Left ventricle myocardium superior (tissue), 1 donor: ENCODE data around the gene SUFU. TPM values are rescaled to one million over a fixed set of nuclear protein-coding genes. Genes with fewer than 3 reads are reported as not detected.

Experiments used
- ATAC-seq: fragments of 200-7000 bp; cut with Tn5 transposase; one replicate; pipeline ENCODE4 v1.9.1; 2020; ENCODE audit warnings: mild to moderate bottlenecking, moderate library complexity
- DNase-seq: peaks from one replicate; pipeline ENCODE4 v3.0.0-alpha.2; 2020
- intact Hi-C: fragments of 100-400 bp; cut with micrococcal nuclease; formaldehyde crosslinking; loops from one replicate; pipeline ENCODE4 v1.11.0; 2022
- total RNA-seq: library from RNA; stranded (reverse); fragmentation: NEBNext Ultra II Directional; extraction: Animal tissue kit (Norgen Biotek cat#: 25700); gene quantifications from one replicate; pipeline ENCODE4 v1.2.1, GENCODE V29; 2021
- donor health status: DM: no; HTN: yes; CAD: no; lungs with severe emphysema.

SUFU gene
- total RNA-seq, 1 donor from 2014 or later: 8.0 TPM

GRCh38 chr10:102673236-102673818, 169.6 kb downstream of the SUFU start:
- ATAC-seq: no peak

GRCh38 chr10:102673819-102674511, 170.2 kb downstream of the SUFU start:
- peak; percentile 69 for ATAC-seq
- intact Hi-C loops: no loop called here
- DNase-seq: peak; percentile 71

More at GRCh38 chr10:102673236-102673818, 169.6 kb downstream of the SUFU start:
- no peak for DNase-seq
- intact Hi-C loops: no loop called here

GRCh38 chr10:102674566-102674965, 170.8 kb downstream of the SUFU start:
- DNase-seq (no peak), ATAC-seq (peak; percentile 25)
- intact Hi-C loops: no loop called here

GRCh38 chr10:102675011-102675665, 171.4 kb downstream of the SUFU start:
- no peak for DNase-seq
- intact Hi-C loops: no loop called here
- ATAC-seq: no peak

- intact Hi-C loops: no loop called here
- ATAC-seq: no peak
- DNase-seq: no peak
Measured at GRCh38 chr10:102675666-102676533, 172.1 kb downstream of the SUFU start.

DNA sequence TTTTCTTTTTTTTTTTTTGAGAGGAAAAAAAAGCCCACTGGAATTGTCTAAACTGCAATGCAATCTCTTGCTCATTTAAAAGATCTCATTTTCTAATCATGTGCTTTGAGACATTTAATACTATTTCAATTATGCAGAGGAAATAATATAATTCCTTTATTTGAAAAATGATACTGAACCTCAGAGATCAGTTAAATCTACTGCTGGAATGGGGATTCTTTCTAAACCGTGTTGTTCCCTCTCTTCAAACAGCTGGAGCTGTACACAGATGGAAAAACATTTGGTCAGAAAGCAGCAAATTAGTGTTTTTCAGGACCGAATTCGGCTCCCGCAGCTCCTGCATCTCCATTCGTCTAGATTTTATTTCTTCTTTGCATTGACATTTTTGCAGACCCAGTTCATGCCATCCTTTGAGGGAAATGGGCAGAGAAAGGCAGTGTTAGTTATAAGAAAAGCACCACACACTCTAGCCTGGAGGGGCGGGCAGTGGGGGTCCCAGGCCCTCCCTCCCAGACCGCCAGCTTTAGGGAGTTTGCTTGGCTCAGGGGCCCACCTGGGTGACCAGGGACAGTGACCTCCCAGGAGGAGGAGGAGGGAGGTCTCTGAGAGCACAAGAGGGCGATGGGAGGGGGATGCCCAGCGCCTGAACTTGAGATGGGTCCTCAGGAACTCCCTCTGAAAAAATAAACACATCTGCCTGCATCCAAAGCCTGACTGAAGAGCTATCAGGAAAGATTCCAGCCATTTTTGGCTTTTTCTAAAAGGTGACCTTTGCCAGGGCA, 173.0 kb downstream of the SUFU start:
- DNase-seq (no peak), ATAC-seq (no peak)
- intact Hi-C loops: no loop called here

DNA sequence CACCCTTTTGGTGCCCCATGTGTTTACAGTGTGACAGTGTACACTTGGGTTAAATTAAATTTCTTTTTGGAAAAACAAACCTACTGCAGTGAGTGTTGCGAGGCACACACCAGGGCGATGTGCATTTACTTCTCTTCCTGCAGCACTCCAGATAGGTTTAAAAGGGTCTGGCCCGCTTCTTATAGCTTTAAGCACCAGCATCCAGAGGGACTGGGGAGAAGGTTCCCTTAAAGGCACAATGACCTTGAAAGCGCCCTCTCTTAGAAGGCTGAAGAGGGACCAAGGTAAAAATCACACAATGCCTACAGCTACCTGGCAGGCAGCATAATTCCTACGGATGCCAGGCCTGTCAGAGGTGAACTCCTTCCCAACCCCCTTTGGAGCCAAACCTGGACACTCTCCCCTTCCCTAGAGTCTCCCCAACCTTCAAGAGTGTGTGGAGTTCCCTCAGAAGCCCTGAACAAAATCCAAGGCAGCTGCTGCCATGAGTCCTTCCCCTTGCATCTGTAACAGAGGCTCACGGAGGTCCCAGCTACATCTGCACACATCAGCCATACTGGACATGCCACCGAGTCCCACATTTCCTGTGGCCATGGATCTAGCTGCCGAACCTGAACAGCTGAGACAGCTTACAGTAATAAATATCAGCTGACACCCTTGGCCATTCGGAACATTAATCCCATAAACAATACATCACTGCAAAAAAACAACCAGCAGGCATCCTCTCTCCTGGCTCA, 173.7 kb downstream of the SUFU start:
- intact Hi-C loops: no loop called here

DNA sequence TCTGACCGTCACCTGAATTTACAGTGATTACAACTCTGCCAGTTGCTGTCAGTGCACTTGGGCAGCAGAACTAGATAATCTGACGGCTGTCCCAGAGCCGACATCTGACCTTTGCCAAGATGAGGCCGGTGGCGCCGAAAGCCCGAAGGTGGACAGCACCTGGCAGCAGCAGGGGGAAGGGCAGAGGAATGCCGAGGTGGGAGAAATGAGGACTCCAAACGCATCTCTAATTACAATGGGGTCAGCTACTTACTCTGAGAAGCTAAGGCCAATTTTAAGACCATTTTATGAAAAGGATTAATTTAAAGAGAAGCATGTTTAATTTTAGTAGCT, 174.3 kb downstream of the SUFU start:
- intact Hi-C loops: no loop called here
- DNase-seq (no peak), ATAC-seq (no peak)

More for the DNA sequence above, 173.7 kb downstream of the SUFU start:
- DNase-seq (no peak), ATAC-seq (no peak)

DNA sequence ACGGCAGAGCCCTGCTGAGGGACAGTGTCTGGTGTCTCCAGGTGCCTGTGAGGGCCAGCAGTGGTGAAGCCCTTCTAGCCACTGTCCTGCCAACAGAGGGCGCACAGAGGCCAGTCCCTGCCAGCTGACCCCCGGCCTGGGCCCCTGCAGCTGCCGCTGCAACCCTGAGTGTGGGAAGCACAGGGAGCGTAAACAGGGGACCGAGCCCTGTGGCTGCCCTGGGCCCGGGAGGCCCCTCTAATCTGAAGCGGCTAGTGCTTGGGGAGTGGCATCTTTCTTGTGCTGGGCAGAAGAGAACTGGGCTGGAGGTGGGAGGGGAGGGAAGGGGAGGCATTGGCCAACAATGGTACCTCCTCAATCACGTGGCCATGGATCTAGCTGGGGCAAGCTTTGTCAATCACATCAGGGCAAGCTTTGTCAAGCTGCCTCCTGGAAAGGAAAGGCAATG, 175.1 kb downstream of the SUFU start:
- DNase-seq (peak; percentile 84), ATAC-seq (peak; percentile 66)
- intact Hi-C loops: no loop called here

- intact Hi-C loops: no loop called here
- no peak for ATAC-seq
- DNase-seq: no peak
Measured at GRCh38 chr10:102679596-102679995, 175.8 kb downstream of the SUFU start.

GRCh38 chr10:102681696-102682095, 177.9 kb downstream of the SUFU start:
- no peak for ATAC-seq
- intact Hi-C loops: no loop called here
- DNase-seq: no peak

- intact Hi-C loops: no loop called here
- ATAC-seq (no peak), DNase-seq (no peak)
Measured at GRCh38 chr10:102682416-102682815, 178.6 kb downstream of the SUFU start.

DNA sequence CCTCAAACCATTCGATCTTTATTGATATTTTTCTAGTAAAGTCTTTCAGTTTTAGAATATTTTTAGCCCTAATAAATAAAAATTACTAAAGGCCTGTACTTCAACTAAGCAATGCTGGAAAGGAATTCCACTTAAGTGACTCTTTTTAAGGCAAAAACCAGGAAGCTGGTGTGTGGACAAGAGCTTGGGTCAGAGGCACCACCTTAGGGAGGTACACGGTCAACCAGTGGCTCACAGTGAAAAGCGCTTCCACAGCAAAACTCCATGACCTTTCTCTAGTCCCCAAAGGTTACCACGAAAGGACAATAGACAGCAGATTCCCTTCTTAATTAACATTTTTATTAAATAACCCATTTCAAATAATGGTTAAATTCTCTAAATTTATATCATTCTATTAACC, 179.2 kb downstream of the SUFU start:
- no peak for ATAC-seq
- intact Hi-C loops: no loop called here
- DNase-seq: no peak

Other genes with a start within 250 kb of the SUFU start
- 11.3 TPM for gene NFKB2, start 108.3 kb upstream of the SUFU start, total RNA-seq
- gene PSD, start 85.2 kb upstream of the SUFU start, total RNA-seq: 0.50 TPM
- 9.1 TPM for gene FBXL15, start 83.1 kb upstream of the SUFU start, total RNA-seq
- gene CUEDC2, start 71.4 kb upstream of the SUFU start, total RNA-seq: 78.3 TPM
- gene C10orf95, start 52.4 kb upstream of the SUFU start, total RNA-seq: not detected
- gene ACTR1A, start 1.3 kb upstream of the SUFU start, total RNA-seq: 101 TPM
- gene TRIM8, start 140.5 kb downstream of the SUFU start, total RNA-seq: 117 TPM
- 13.6 TPM for gene ARL3, start 210.4 kb downstream of the SUFU start, total RNA-seq
- gene SFXN2, start 210.7 kb downstream of the SUFU start, total RNA-seq: 1.5 TPM
- gene WBP1L, start 240.0 kb downstream of the SUFU start, total RNA-seq: 22.4 TPM